ENCODE results near the gene ITPR2.

ITPR2 gene

DNA sequence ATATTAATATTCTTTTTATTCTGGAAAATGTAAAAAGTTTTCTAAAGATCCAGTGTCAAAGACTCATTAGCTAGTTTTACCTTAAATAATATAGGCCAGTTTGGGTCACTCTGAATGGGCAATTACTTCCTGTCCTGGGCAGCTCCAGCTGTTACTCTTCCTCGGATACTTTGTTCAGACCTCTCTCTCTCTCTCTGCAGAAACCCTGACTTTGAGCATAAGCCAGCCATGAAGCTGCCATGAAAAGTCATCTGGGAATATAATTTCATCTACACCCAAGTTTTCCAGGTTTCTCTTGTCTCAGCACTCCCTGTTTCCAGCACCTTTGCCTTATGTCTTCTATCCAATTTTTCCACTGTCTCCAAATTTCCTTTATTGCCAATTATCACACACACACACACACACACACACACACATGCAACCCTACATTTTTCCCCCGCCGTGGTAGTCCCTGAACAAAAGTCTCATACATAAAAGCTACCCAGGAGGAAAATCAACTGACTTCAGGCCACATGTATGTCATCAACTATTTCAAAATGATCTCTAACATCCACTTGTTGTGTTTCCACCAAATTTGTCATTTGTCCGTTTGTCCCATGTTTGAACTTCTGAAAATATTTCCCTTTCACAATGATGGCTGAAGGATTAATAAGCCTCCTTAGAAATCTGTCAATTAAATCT, 319.5 kb downstream of the ITPR2 start:
- Histone ChIP-seq H3K4me1 (ENCODE audit: control insufficient read depth in 5 of 5, insufficient read depth in 5 of 5, low read length in 5 of 5) (peaks cover 0 to 17% (median 9%) of the 10 kb centered on the region in 5 donors), H3K4me3 (ENCODE audit: low read depth in 1 of 5, low read length in 5 of 5) (no peak overlapping the region), H3K9me3 (ENCODE audit: control insufficient read depth in 5 of 5, low read length in 5 of 5) (no peaks in the 10 kb centered on the region), H3K27me3 (ENCODE audit: control insufficient read depth in 5 of 5, insufficient read depth in 4 of 5, low read length in 5 of 5) (no peaks in the 10 kb centered on the region), H3K9ac (ENCODE audit: low read length in 5 of 5) (no peak overlapping the region), H3K27ac (ENCODE audit: low read depth, low read length) (no peak overlapping the region), H3K36me3 (ENCODE audit: control insufficient read depth in 5 of 5, insufficient read depth in 5 of 5, low read length in 5 of 5) (no peaks in the 10 kb centered on the region)

DNA sequence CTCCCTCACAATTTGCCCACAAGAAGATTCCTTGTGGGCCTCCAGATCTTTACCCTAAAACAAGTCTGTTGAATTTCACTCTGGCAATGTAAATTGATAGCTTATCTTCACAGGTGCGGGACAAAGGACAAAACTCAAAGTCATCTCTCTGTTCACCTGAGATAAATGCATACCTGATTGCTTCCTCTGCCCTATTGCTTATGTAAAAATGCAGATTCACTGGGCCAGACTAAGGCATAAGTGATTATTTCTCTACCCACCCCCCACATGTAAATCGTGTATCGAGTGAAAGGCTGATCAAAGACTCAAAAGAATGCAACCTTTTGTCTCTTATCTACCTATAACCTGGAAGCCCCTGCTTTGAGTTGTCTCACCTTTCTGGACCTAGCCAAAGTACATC, 320.8 kb downstream of the ITPR2 start:
- Histone ChIP-seq H3K9me3 (ENCODE audit: control insufficient read depth in 5 of 5, low read length in 5 of 5) (no peaks in the 10 kb centered on the region), H3K27me3 (ENCODE audit: control insufficient read depth in 5 of 5, insufficient read depth in 4 of 5, low read length in 5 of 5) (no peaks in the 10 kb centered on the region), H3K4me1 (ENCODE audit: control insufficient read depth in 5 of 5, insufficient read depth in 5 of 5, low read length in 5 of 5) (peaks cover 0 to 17% (median 9%) of the 10 kb centered on the region in 5 donors), H3K27ac (ENCODE audit: low read depth, low read length) (no peak overlapping the region), H3K4me3 (ENCODE audit: low read depth in 1 of 5, low read length in 5 of 5) (no peak overlapping the region), H3K36me3 (ENCODE audit: control insufficient read depth in 5 of 5, insufficient read depth in 5 of 5, low read length in 5 of 5) (no peaks in the 10 kb centered on the region), H3K9ac (ENCODE audit: low read length in 5 of 5) (no peak overlapping the region)

DNA sequence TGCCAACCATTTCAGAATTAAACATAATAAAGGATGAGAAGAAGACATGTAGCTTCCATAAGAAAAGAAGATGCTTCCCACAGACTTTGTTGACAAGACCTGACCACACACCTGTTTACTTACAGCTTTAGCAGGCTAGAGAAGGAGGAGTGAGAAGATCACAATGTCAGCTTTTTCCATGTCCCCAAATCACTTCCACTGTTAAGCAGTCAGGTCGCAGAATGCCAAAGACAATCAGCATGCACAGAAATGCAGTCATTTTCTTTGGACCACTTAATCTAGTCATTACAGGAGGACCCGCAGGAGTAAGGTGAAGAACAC, 322.7 kb downstream of the ITPR2 start:
- Histone ChIP-seq H3K4me3 (ENCODE audit: low read depth in 1 of 5, low read length in 5 of 5) (no peak overlapping the region), H3K36me3 (ENCODE audit: control insufficient read depth in 5 of 5, insufficient read depth in 5 of 5, low read length in 5 of 5) (peaks cover 0 to under 1% (median 0%) of the 10 kb centered on the region in 5 donors), H3K9ac (ENCODE audit: low read length in 5 of 5) (no peak overlapping the region), H3K27me3 (ENCODE audit: control insufficient read depth in 5 of 5, insufficient read depth in 4 of 5, low read length in 5 of 5) (no peaks in the 10 kb centered on the region), H3K27ac (ENCODE audit: low read depth, low read length) (no peak overlapping the region), H3K9me3 (ENCODE audit: control insufficient read depth in 5 of 5, low read length in 5 of 5) (no peaks in the 10 kb centered on the region), H3K4me1 (ENCODE audit: control insufficient read depth in 5 of 5, insufficient read depth in 5 of 5, low read length in 5 of 5) (peaks cover 0 to 17% (median 9%) of the 10 kb centered on the region in 5 donors)

DNA sequence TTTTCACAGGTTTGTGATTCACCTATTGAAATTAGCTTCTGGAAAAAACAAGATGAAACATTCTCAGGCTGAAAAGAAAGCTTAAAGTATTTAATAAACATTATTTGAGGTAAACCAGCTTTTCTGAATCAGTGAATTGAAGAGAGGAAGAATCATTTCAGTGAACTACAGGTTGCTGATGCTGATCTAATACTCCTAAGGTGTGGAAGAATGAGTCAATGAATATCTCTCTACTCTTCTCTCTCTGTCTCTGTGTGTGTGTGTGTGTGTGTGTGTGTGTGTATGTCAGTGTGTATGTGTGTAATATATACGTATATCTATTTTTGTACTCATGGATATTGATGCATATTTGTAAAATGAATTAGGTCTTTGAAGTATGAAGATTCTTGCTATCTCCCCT, 325.4 kb downstream of the ITPR2 start:
- H3K27ac ChIP-seq (ENCODE audit: low read depth, low read length): no peak overlapping the region
- no peak overlapping the region for H3K9ac ChIP-seq (ENCODE audit: low read length in 5 of 5)
- H3K4me3 ChIP-seq (ENCODE audit: low read depth in 1 of 5, low read length in 5 of 5): no peak overlapping the region
- no peaks in the 10 kb centered on the region for H3K27me3 ChIP-seq (ENCODE audit: control insufficient read depth in 5 of 5, insufficient read depth in 4 of 5, low read length in 5 of 5)
- peaks cover 0 to 4% (median 0%) of the 10 kb centered on the region in 5 donors for H3K36me3 ChIP-seq (ENCODE audit: control insufficient read depth in 5 of 5, insufficient read depth in 5 of 5, low read length in 5 of 5)
- no peaks in the 10 kb centered on the region for H3K4me1 ChIP-seq (ENCODE audit: control insufficient read depth in 5 of 5, insufficient read depth in 5 of 5, low read length in 5 of 5)
- H3K9me3 ChIP-seq (ENCODE audit: control insufficient read depth in 5 of 5, low read length in 5 of 5): no peaks in the 10 kb centered on the region

DNA sequence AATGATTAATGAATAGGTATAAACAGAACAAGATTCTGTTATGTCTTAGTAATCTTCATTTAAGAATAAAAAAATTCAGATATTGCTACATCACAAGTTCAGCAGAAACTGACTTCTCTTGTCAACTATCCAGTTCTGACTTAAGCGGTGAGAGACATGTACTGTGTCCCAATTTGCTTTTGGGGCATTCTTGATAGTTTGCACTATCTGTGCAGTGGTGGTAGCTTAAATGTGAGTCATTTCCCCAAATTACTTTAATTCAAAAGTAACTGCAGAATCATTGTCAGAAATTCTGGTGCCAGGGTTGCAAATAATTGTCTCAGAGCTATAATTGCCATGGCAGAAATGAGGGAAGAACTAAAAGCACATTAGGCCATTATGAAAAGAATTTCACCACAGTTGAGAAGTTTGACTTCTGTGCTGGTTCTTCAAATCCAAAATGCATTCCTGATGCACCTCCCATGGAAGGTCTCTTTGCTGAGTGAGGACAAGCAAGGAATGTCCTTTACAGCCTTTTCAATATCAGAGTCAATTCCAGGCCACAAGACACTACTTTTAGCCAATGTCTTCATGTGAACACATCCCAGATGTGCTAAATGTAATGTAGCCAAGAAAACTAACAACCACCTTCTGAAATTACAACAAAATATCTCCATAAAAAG, 332.9 kb downstream of the ITPR2 start:
- Histone ChIP-seq H3K27ac (ENCODE audit: low read depth, low read length) (peak overlapping the region; percentile 59), H3K4me3 (ENCODE audit: low read depth in 1 of 5, low read length in 5 of 5) (no peak overlapping the region), H3K36me3 (ENCODE audit: control insufficient read depth in 5 of 5, insufficient read depth in 5 of 5, low read length in 5 of 5) (peaks cover 0 to 2% (median 0%) of the 10 kb centered on the region in 5 donors), H3K9me3 (ENCODE audit: control insufficient read depth in 5 of 5, low read length in 5 of 5) (no peaks in the 10 kb centered on the region), H3K27me3 (ENCODE audit: control insufficient read depth in 5 of 5, insufficient read depth in 4 of 5, low read length in 5 of 5) (no peaks in the 10 kb centered on the region), H3K9ac (ENCODE audit: low read length in 5 of 5) (peak overlapping the region in 2 of 5 donors; percentile 4 to 41), H3K4me1 (ENCODE audit: control insufficient read depth in 5 of 5, insufficient read depth in 5 of 5, low read length in 5 of 5) (peaks cover 0 to 17% (median 7%) of the 10 kb centered on the region in 5 donors)

DNA sequence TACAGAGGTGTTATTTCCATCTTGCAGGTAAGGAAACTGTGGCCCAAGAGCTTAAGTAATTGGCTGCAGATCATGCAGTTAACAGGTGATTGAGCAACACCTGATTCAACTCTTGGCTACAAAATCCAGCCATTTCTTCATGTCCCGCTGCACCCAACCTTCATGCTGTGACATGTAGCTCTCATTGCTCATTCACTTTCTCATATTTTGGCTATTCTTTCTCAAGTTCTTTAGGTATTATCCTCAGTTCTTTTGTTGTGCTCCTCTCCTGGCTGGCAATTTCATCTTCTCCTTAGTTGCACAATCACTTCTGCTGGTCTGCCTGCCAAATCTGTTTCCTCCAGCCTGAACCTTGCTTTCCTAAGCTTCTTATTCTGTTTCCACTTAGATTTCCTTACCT, 336.8 kb downstream of the ITPR2 start:
- H3K9me3 ChIP-seq (ENCODE audit: control insufficient read depth in 5 of 5, low read length in 5 of 5): no peaks in the 10 kb centered on the region
- H3K36me3 ChIP-seq (ENCODE audit: control insufficient read depth in 5 of 5, insufficient read depth in 5 of 5, low read length in 5 of 5): peaks cover 6 to 20% (median 11%) of the 10 kb centered on the region in 5 donors
- H3K27ac ChIP-seq (ENCODE audit: low read depth, low read length): no peak overlapping the region
- H3K9ac ChIP-seq (ENCODE audit: low read length in 5 of 5): no peak overlapping the region
- no peak overlapping the region for H3K4me3 ChIP-seq (ENCODE audit: low read depth in 1 of 5, low read length in 5 of 5)
- peaks cover 0 to 17% (median 7%) of the 10 kb centered on the region in 5 donors for H3K4me1 ChIP-seq (ENCODE audit: control insufficient read depth in 5 of 5, insufficient read depth in 5 of 5, low read length in 5 of 5)
- H3K27me3 ChIP-seq (ENCODE audit: control insufficient read depth in 5 of 5, insufficient read depth in 4 of 5, low read length in 5 of 5): no peaks in the 10 kb centered on the region

DNA sequence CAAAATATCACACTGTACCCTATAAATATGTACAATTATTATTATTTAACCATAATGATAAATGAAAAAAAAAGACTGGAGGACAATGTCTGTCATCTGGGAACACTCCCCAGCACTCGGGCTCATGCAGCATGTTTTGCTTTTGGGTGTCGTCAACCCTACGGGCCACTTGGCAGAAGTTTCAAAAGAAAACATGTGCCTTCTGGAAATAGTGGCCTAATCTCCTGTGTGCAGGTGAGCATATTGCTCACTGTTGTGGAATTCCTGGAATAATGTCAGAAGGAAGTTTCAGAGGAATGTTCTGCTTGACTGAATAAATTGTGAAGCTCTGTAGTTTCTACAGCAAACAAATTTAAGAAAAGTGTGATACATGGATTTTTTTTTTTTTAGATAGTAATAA, 339.3 kb downstream of the ITPR2 start:
- Histone ChIP-seq H3K9ac (ENCODE audit: low read length in 5 of 5) (no peak overlapping the region), H3K4me3 (ENCODE audit: low read depth in 1 of 5, low read length in 5 of 5) (no peak overlapping the region), H3K9me3 (ENCODE audit: control insufficient read depth in 5 of 5, low read length in 5 of 5) (no peaks in the 10 kb centered on the region), H3K27ac (ENCODE audit: low read depth, low read length) (no peak overlapping the region), H3K4me1 (ENCODE audit: control insufficient read depth in 5 of 5, insufficient read depth in 5 of 5, low read length in 5 of 5) (peaks cover 0 to 3% (median 0%) of the 10 kb centered on the region in 5 donors), H3K27me3 (ENCODE audit: control insufficient read depth in 5 of 5, insufficient read depth in 4 of 5, low read length in 5 of 5) (no peaks in the 10 kb centered on the region), H3K36me3 (ENCODE audit: control insufficient read depth in 5 of 5, insufficient read depth in 5 of 5, low read length in 5 of 5) (peaks cover 6 to 31% (median 11%) of the 10 kb centered on the region in 5 donors)

DNA sequence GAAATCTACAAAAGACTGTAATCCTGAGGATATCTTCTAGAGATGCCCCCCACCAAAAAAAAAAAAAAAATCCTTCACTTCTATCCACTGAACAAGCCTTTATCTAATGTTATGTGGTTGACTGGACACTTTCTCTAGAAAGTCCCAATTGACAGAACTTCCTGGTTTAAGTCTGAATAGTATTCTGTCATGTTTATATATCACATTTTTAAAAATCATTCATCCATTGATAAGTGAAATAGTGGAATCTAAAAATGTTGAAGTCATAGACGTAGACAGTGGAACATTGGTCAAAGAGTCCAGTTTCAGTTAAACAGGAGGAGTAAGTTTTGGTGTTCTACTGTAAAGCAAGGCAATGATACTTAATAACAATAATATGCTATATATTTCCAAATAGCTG, 340.6 kb downstream of the ITPR2 start:
- Histone ChIP-seq H3K4me1 (ENCODE audit: control insufficient read depth in 5 of 5, insufficient read depth in 5 of 5, low read length in 5 of 5) (peaks cover 0 to 3% (median 0%) of the 10 kb centered on the region in 5 donors), H3K27me3 (ENCODE audit: control insufficient read depth in 5 of 5, insufficient read depth in 4 of 5, low read length in 5 of 5) (no peaks in the 10 kb centered on the region)

DNA sequence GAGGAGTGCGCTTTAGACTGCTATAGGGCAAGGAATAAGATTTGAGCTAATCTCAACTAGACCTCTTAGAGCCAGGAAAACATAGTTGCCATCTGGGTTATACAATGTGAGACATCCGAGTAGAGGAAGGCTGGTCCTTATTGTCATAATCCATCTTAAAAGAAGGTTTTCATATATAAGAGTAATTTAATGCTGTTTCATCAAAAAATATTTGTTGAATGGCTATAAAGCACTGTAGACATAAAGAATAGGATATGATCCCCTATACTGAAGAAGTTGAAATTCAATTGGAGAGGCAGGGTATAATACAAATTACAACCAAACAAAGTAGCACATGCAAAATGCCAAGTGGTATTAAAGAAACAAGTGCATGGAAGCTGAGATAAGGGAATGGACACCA, 343.1 kb downstream of the ITPR2 start:
- Histone ChIP-seq H3K27me3 (ENCODE audit: control insufficient read depth in 5 of 5, insufficient read depth in 4 of 5, low read length in 5 of 5) (no peaks in the 10 kb centered on the region), H3K4me3 (ENCODE audit: low read depth in 1 of 5, low read length in 5 of 5) (no peak overlapping the region), H3K9me3 (ENCODE audit: control insufficient read depth in 5 of 5, low read length in 5 of 5) (no peaks in the 10 kb centered on the region), H3K36me3 (ENCODE audit: control insufficient read depth in 5 of 5, insufficient read depth in 5 of 5, low read length in 5 of 5) (peaks cover 6 to 43% (median 14%) of the 10 kb centered on the region in 5 donors), H3K9ac (ENCODE audit: low read length in 5 of 5) (no peak overlapping the region), H3K4me1 (ENCODE audit: control insufficient read depth in 5 of 5, insufficient read depth in 5 of 5, low read length in 5 of 5) (no peaks in the 10 kb centered on the region), H3K27ac (ENCODE audit: low read depth, low read length) (no peak overlapping the region)

More for the DNA sequence above, 340.6 kb downstream of the ITPR2 start:
- peaks cover 6 to 31% (median 11%) of the 10 kb centered on the region in 5 donors for H3K36me3 ChIP-seq (ENCODE audit: control insufficient read depth in 5 of 5, insufficient read depth in 5 of 5, low read length in 5 of 5)
- no peak overlapping the region for H3K27ac ChIP-seq (ENCODE audit: low read depth, low read length)
- H3K9me3 ChIP-seq (ENCODE audit: control insufficient read depth in 5 of 5, low read length in 5 of 5): no peaks in the 10 kb centered on the region
- no peak overlapping the region for H3K9ac ChIP-seq (ENCODE audit: low read length in 5 of 5)
- H3K4me3 ChIP-seq (ENCODE audit: low read depth in 1 of 5, low read length in 5 of 5): no peak overlapping the region

DNA sequence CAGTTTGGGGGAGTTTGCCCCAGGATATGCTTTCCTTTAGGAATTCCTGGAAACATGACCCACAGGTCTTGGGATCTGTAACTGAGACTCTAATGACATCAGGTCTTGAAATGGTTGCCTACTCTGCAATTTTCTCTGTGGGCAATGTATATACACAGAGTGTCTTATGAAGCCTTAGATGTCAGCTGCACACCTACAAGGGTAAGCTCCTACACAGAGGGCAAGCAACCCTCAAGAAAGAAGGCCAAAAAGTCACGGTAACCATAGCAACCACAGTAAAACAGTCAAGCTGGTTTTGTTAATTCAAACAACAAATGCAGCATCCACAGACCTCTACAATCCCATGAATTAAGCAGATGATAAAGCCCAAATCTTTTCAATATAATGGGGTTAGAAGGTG, 344.6 kb downstream of the ITPR2 start:
- Histone ChIP-seq H3K27me3 (ENCODE audit: control insufficient read depth in 5 of 5, insufficient read depth in 4 of 5, low read length in 5 of 5) (no peaks in the 10 kb centered on the region), H3K4me1 (ENCODE audit: control insufficient read depth in 5 of 5, insufficient read depth in 5 of 5, low read length in 5 of 5) (no peaks in the 10 kb centered on the region), H3K9me3 (ENCODE audit: control insufficient read depth in 5 of 5, low read length in 5 of 5) (no peaks in the 10 kb centered on the region), H3K27ac (ENCODE audit: low read depth, low read length) (no peak overlapping the region), H3K4me3 (ENCODE audit: low read depth in 1 of 5, low read length in 5 of 5) (no peak overlapping the region), H3K9ac (ENCODE audit: low read length in 5 of 5) (no peak overlapping the region), H3K36me3 (ENCODE audit: control insufficient read depth in 5 of 5, insufficient read depth in 5 of 5, low read length in 5 of 5) (peaks cover 8 to 40% (median 11%) of the 10 kb centered on the region in 5 donors)

Data from subcutaneous abdominal adipose tissue (tissue), 5 donors.